GM12873 (cell line): Measurements from ENCODE around the gene TMA7B.

Source experiments
- CTCF ChIP-seq: IDR thresholded peaks from 2 replicates; pipeline ENCODE4 v1.5.1; 2012; ENCODE audit warnings: low read depth, mild to moderate bottlenecking, moderate library complexity, low read length, control low read depth; ENCODE audit not compliant: insufficient read depth; ENCODE audit errors: missing control alignments

TMA7B gene

GRCh38 chr22:39967103-39967829 is 7.1 kb downstream of the TMA7B start:
- TF ChIP-seq CTCF, result no peak

GRCh38 chr22:39967996-39968972 is 8.1 kb downstream of the TMA7B start:
- no peak for TF ChIP-seq CTCF

GRCh38 chr22:39970742-39971141 is 10.5 kb downstream of the TMA7B start:
- no peak for TF ChIP-seq CTCF

- no peak for TF ChIP-seq CTCF
These were observed 12.4 kb downstream of the TMA7B start for GRCh38 chr22:39972641-39973040.

GRCh38 chr22:39973656-39974055 is 13.5 kb downstream of the TMA7B start:
- no peak for TF ChIP-seq CTCF

DNA sequence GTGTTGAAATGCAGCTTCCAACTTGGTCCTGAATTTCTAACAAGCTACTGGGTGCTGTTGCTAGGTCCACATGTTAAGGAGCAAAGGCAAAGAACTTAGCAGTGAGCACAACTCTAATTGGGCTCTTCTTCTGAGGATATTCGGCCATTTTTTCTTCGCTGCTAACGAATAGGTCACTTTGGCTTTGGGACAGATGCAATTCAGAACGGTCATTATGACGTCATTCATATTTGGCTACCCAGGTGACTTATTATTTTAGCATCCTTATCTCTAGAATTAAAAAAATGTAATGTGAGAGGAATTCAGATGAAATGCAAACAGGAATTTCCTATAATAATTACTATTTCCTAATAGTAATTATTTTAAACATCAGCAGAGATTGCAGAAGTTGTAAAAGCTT is 13.9 kb downstream of the TMA7B start:
- TF ChIP-seq CTCF, result no peak

GRCh38 chr22:39979048-39979447 is 18.9 kb downstream of the TMA7B start:
- no peak for TF ChIP-seq CTCF
